ENCODE results near the gene COG4. TPM values are rescaled to one million over a fixed set of nuclear protein-coding genes. Genes with fewer than 3 reads are reported as not detected.
"Not testable (repeated sequence)": the region's sequence is repeated elsewhere in the genome, so short reads cannot be mapped to it uniquely, and the experiment has no call there.

Gene COG4
- 27.9 TPM for polyA plus RNA-seq (2012; ENCODE audit: insufficient read depth, insufficient read length)

DNA sequence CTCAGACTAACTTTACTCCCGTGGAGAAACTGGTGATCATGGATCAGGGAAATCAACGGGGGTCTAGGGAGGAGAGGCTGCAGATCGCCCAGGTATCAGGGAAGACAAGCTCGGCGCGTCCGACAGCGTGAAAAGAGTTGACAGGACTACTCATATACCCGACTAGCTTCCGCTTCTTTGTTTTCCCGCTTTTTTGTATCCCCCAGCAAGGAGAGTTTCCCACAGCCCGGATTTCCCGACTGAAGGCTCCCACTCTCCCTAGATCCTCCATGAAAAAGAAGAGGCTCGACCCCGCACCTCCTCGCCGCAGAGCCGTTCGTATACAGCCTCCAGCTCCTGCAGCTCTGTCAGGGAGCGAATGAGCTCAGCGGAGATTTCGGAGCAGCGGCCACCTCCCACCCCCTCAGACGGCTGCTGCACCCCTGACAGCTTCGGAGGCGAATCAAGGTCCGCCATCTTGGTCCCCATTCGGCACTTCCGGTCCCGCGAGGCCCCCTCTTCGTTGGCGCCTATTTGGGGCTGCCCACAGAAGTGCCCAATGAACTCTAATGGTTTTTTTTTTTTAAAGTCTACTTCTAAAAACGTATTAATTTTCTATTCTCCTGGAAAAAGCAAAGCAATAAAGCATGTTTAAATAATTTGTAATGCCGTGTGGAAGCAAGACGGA, at the start of gene COG4:
TSS of gene COG4 (minus strand) at position 479 of the 667 bp plus-strand sequence. CDS start at position 468, 11 bp downstream.
- H3K4me3 ChIP-seq (ENCODE audit: low read length): peak within 1 kb of the TSS; percentile 72
- peak; percentile 89 for DNase-seq (ENCODE audit: low read depth, low spot score)

DNA sequence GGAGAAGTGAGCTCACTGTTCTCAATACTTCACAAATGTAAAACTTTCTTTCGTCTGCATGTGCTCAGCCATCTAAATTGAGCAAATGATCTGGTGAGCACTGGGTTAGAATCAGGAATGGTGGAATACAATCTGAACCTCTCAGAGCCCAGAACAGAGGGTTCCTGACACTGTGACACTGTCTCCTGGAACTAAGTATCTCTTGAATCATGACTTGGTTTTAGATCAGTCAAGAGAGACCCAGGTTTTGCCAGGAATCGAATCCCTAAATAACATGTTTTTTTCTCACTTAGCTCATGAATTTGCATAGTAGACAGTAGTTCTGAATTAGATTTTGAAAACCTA, 49.5 kb upstream of the COG4 start:
- no peak overlapping the region for H3K4me3 ChIP-seq (ENCODE audit: low read length)
- no peak for DNase-seq (ENCODE audit: low read depth, low spot score)

DNA sequence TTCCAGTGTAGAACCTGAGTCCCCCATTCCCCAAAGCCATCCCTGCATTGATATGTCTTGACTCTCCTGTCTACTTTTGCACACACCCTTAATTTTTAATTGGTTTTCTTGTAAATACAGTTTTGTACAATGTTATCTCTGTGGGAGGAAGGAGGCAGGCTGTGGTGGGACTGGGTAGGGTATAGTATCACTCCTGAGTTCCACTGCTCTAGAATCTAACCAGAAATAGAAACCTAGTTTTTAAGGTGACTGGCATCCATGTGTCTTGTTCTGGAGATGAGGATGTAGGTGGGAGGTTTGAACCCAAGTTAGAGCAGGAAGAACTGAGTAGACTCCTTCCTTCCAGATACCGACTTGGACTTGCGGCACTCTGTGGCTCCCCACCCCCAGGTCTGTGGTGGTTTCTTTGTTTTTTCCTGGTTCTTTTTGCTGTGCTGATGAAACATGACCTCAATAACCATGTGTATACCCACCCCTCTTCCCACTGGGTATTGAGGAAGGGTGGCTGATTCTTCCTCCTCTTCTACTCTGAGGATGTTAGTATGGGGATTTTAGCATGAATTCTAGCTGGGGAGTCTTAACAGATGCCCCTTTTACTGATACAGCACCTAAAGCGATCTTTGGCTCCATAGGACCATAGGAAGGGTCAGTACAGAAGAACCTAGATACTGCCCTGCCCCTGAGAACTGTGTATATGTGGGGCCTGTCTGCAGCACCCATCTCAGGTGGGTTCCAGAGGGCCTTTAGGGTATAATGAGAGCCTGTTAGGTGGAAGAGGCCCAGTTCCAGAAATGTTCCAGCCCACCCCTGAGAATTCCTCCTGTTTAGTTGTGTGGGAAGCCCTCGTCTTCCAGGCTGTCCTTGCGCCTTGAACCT, 48.9 kb upstream of the COG4 start:
- H3K4me3 ChIP-seq (ENCODE audit: low read length): no peak overlapping the region
- DNase-seq (ENCODE audit: low read depth, low spot score): no peak

DNA sequence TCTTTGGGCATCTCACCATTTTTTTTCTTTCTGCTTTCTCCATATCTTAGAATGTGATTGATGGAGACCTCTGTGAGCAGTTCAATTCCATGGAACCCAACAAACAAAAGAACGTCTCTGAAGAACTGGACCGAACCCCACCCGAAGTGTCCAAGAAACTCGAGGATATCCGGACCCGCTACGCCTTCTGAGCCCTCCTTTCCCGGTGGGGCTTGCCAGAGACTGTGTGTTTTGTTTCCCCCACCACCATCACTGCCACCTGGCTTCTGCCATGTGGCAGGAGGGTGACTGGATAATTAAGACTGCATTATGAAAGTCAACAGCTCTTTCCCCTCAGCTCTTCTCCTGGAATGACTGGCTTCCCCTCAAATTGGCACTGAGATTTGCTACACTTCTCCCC, 48.3 kb upstream of the COG4 start:
- no peak for DNase-seq (ENCODE audit: low read depth, low spot score)
- no peak overlapping the region for H3K4me3 ChIP-seq (ENCODE audit: low read length)

DNA sequence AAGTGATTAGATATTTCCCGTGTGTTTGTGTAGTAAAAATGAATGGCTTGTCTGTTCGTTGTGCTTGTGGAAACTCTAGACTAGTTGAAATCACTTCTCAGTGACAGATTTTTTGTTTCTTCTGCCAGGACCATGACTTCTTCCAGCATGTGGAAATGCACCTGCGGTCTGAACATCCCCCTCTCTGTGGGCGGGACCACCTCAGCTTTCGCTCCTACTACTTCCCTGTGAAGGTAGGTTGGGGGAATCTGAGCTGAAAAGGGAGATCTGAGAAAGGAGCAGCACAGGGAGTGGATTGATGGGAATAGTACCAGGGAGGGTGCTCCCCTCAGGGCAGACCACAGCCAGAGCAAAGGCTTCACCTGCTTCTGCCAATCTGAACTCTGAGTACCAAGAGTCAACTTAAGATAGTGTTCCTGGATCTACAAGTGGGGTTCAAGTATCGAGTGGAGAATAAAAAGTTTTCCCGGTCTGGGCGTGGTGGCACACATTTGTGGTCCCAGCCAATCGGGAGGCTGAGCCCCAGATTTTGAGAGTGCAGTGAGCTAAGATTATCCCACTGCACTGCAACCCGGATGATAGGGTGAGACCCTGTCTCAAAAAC, 47.7 kb upstream of the COG4 start:
- DNase-seq (ENCODE audit: low read depth, low spot score): no peak
- H3K4me3 ChIP-seq (ENCODE audit: low read length): no peak overlapping the region

- DNase-seq (ENCODE audit: low read depth, low spot score): no peak
- no peak overlapping the region for H3K4me3 ChIP-seq (ENCODE audit: low read length)
Measured at GRCh38 chr16:70569752-70570151, 46.4 kb upstream of the COG4 start.

DNA sequence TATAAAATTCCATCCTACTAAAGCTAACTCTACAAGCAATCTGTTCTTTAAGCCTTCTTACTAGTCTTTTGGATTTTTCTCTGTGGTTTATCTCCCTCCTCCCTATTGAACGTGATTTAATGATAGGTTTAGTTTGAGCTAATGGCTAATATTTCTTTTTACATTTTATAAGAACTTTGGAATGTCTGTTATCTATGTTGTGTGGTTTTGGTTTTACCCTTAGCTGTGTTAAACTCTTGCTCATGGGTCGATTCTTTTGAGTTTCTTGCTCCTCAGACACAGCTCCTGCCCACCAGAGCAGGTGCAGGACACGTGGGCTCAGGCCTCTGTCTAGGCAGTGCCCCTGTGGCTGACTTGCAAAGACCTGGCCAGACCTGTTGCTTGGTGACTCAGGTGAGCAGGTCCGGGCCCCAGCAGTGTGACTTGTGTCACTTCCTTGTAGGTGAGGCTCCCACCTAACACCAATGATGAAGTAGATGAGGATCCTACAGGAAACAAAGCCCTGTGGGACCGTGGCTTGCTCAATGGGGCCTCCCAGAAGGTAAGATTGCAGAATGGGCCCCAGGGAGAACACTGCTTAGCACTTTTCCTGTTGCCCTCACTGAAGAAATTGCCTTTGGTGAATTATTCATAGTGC, 45.4 kb upstream of the COG4 start:
- DNase-seq (ENCODE audit: low read depth, low spot score): no peak
- H3K4me3 ChIP-seq (ENCODE audit: low read length): no peak overlapping the region

GRCh38 chr16:70565053-70565452, 41.7 kb upstream of the COG4 start:
- no peak overlapping the region for H3K4me3 ChIP-seq (ENCODE audit: low read length)
- DNase-seq (ENCODE audit: low read depth, low spot score): no peak

DNA sequence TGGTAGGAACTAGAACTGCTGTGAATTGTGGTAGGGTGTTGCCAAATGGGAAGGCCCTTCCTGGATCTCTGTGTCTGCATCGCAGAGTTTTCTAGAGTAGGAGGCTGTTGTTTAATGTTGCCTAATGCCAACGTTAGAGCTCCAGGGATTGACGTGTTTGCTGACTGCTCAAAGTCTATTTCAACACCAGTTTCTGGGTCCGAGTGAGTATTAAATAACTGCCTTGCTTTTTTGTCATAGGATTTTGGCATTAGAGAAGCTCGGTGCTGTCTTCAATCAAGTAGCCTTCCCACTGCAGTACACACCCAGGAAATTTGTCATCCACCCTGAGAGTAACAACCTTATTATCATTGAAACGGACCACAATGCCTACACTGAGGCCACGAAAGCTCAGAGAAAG, 40.3 kb upstream of the COG4 start:
- no peak for DNase-seq (ENCODE audit: low read depth, low spot score)
- no peak overlapping the region for H3K4me3 ChIP-seq (ENCODE audit: low read length)

- no peak overlapping the region for H3K4me3 ChIP-seq (ENCODE audit: low read length)
- no peak for DNase-seq (ENCODE audit: low read depth, low spot score)
Measured at GRCh38 chr16:70561623-70562022, 38.3 kb upstream of the COG4 start.

- H3K4me3 ChIP-seq (ENCODE audit: low read length): no peak overlapping the region
- no peak for DNase-seq (ENCODE audit: low read depth, low spot score)
Measured at GRCh38 chr16:70556063-70556462, 32.7 kb upstream of the COG4 start.

DNA sequence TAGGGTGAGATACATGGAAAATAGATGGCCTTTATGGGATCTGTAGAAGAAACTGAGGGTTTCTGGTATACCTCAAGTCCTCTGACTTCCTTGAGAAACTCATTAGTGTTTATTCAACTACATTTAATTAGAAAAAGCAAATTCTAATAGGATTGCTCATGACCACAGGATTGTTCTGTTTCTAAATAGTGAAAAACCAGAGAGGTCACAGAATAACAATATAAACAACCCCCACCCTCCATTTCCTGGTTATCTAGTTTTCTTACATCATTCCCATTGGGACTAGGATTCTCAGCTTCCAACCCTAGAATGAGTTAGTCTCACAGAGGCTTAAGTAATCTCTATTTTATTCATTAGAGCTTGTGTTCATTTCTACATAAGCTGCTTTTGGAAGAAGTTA, 30.3 kb upstream of the COG4 start:
- H3K4me3 ChIP-seq (ENCODE audit: low read length): no peak overlapping the region
- no peak for DNase-seq (ENCODE audit: low read depth, low spot score)

DNA sequence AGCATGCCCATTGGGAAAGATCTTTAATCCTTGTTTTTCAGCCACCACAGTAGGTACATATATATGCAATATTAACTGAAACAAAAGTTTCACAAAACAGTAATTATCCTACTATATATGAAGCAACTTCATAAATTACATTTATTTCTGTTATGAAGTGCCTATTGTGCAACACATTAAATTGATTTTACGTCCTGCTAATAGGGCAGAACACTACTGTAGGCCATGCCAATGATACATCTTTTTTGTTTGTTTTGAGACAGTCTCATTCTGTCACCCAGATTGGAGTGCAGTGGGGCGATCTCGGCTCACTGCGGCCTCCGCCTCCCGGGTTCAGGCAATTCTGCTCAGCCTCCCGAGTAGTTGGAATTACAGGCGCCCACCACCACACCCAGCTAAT, 29.3 kb upstream of the COG4 start:
- DNase-seq (ENCODE audit: low read depth, low spot score): no peak
- no peak overlapping the region for H3K4me3 ChIP-seq (ENCODE audit: low read length)

GRCh38 chr16:70551788-70552187, 28.4 kb upstream of the COG4 start:
- no peak for DNase-seq (ENCODE audit: low read depth, low spot score)
- H3K4me3 ChIP-seq (ENCODE audit: low read length): no peak overlapping the region

GRCh38 chr16:70550082-70550481, 26.7 kb upstream of the COG4 start:
- H3K4me3 ChIP-seq (ENCODE audit: low read length): no peak overlapping the region
- no peak for DNase-seq (ENCODE audit: low read depth, low spot score)

DNA sequence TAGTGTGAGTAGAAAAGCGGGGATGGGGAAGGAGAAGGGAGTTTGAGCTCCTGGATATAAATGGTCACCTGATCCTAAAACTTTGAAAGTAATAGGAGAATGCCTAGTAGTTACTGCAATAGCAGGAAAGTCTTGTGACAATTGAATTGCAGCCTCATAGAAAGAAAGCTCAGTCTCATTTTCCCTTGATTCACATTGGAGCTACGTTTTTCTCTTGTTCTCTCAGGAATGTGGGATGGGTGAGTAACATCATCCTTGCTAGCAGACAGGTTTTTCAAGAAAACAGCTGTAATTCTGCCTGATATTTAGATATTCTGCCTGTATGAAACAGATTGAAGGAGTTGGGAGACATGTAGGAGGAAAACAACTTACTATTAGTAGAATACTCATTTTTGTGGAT, 25.6 kb upstream of the COG4 start:
- no peak for DNase-seq (ENCODE audit: low read depth, low spot score)
- no peak overlapping the region for H3K4me3 ChIP-seq (ENCODE audit: low read length)

GRCh38 chr16:70544548-70544947, 21.2 kb upstream of the COG4 start:
- H3K4me3 ChIP-seq (ENCODE audit: low read length): no peak overlapping the region
- DNase-seq (ENCODE audit: low read depth, low spot score): no peak

DNA sequence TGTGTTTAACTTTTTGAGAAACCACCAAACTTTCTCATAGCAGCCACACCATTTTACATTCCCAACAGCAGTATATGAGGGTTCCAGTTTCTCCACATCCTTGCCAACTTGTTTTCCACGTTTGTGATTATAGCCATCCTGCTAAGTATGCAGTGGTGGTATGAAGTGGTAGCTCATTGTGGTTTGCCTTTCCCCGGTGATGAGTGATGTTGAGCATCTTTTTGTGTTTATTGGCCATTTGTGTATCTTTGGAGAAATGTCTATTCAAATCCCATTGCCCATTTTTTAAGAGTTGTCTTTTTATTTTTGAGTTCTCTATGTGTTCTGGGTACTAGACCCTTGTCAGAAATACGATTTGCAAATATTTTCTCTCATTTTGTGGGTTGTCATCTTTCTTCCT, 17.6 kb upstream of the COG4 start:
- H3K4me3 ChIP-seq (ENCODE audit: low read length): no peak overlapping the region
- DNase-seq (ENCODE audit: low read depth, low spot score): no peak

DNA sequence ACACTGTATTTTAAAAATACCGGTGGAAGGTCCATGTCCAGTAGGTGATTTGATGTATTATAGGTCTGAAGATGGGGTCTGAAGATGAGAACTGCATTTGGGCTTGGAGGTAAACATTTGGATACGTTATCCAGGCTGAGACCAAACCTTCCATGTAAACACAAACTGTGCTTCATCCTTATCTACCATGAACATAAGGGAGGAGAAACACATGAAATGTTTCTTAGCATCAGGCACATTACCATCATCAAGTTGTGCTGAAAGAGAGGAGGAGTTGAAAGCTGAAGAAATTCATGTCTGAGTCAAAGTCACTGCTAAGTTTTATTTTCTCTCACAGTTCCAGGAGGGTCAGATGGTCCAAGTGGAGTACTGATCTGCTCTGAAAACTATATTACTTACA, 11.6 kb upstream of the COG4 start:
- DNase-seq (ENCODE audit: low read depth, low spot score): no peak
- no peak overlapping the region for H3K4me3 ChIP-seq (ENCODE audit: low read length)

DNA sequence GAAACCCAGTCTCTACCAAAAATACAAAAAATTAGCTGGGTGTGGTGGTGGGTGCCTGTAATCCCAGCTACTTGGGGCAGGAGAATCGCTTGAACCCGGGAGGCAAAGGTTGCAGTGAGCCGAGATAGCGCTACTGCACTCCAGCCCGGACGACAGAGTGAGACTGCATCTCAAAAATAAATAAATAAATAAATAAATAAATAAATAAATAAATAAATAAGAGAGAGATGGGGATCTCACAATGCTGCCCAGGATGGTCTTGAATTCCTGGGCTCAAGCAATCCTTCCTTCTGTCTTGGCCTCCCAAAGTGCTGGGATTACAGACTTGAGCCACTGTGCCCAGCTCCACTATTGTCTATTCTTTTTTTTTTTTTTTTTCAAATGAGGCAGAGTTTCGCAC, 6.6 kb upstream of the COG4 start:
- not testable (repeated sequence) for H3K4me3 ChIP-seq (ENCODE audit: low read length); DNase-seq (ENCODE audit: low read depth, low spot score)
